GM18867 (cell line): ENCODE measurements around the gene RDX.

Experiments
- ATAC-seq: cut with Tn5 transposase; IDR thresholded peaks from one replicate; pipeline ENCODE4 v1.9.1; 2021; ENCODE audit warnings: mild to moderate bottlenecking, moderate library complexity; ENCODE audit not compliant: unreplicated experiment

Gene RDX

DNA sequence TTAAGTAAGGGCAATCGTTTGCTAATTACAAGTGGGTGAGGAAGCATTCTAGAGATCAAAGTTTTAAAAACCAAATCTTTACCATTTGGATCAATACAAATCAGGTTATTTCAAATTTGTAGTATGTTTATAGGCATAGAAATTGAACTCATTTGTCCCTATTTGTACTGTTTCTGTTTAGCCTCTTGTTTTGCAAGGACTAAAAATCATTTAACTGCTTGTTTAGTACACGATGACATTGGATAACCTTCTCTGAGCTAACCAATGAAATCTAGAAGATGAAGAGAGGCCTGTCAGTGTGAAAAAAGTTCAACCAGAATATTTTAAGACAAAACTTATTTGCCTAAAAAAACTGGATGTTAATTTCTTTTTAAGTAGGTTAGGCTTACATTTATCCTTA is 163.3 kb downstream of the RDX start:
- no peak for ATAC-seq

DNA sequence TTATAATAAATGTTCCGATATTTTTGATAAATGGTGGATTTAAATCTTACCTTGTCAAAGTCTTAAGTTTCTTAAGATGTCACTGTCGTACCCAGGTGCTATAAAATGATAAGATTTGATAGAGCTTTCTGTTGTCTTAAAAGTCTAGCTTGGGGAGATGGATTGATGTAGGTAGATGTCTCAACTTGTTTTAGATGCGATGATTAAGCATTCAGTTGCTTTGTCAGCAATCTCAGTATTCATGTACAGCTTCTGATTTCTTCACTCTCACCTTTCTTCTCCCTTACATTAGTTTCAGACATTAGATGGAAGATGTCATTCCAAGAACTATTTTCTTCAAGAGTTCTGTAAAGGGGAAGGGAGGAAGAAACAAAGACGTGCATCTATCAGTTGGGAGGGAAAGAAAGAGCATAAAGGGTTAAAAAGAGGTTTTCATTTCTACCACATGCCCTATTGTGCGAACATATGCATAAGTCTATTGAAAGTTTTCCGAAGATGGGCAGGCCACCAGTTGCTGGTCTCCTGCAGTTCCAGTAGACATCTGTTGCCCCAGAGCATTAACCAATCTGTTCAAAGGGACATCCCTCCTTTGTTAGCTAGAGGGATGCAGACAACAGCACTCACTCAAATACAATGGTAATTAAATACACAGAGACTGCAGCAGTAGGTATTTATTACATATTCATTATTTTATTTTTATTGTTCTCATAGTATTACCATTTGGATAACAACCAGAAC is 164.9 kb downstream of the RDX start:
- ATAC-seq, result no peak

DNA sequence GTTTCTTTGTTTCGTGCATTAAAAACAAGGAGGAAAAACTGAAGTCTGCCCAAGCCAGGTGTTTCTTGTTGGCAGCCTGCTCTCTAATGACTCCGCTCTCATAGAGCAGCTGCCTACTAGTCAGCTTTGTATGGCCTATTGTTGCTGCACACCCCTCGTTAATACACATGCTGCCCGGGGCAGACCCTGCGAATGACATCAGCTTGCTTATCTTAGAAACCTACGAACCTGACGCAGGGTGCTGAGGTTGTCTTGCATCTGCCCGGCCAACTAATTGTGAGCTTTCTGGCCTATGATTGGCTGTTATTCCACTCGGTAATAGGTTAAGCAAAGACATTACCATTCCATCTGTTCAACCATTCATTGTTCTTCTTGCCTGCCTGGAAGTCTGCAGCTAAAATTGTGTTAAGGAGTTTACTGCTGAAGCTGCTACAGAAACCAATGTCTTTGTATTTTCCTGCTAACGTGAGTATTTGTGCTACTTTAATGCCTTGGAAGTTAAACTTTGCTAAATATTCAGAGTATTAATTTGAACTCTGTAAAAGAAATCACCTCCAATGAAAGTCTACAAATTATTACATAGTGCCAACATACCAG is 165.7 kb downstream of the RDX start:
- no peak for ATAC-seq

DNA sequence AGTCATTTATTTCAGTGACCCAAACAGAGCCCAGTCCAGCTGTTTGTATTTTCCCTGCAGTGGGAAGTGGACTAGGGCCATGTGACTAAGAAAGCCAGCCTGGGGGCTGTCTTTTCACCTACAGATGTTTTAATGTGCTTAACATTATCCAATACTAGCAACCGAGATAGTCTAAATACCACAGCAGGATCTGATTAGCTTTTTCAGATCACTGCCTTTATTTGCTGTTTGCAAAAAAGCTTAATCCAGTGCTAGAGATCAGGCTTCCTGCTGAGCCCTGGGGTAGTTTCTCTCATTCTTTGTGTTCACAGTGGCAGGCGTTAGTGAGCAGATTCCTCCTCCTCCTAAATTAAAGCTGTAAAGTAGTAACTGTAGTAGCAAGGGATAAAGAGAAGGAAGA is 168.3 kb downstream of the RDX start:
- ATAC-seq, result no peak

DNA sequence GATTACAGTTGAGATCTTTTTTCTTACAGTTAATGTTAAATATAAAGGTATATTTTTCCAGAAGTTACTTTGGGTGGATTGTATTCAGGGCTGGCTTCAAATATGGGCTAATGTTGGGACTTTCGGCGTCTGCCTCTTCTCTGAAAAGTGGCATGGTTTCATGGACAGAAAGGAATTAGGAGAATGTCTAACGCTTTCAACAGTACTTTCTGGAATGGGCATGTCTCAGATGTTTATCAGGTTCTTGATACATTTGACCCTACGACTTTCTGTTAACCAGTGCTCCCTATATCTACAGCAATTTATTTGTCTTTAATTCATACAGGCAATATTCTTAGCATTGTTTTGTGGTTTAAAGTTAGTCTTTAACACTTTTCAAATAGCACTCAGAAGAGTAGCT is 169.5 kb downstream of the RDX start:
- ATAC-seq, result no peak

DNA sequence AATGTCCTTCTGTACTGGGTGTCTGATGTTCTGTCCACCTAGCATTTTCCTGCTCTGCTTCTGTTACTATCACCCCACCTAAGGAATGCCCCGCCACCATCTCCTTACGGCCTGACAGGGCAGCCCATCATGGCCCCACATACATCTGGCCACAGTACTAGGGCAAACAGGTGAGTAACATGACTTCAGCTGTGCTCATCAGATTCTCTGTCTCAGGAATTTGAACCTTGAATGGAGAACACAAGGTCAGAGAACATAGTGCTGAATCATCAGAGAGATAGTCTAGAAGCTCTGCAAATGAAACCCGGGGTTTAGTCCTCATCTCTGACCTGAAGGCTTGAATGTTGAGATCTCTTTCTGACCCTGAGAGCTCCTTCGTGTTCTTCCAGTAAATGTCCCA is 170.8 kb downstream of the RDX start:
- ATAC-seq, result no peak
